Pulmonary artery endothelial cell (primary cell): ENCODE results near the gene FRMD4A. TPM values are rescaled to one million over a fixed set of nuclear protein-coding genes. Genes with fewer than 3 reads are reported as not detected.
"Not testable (repeated sequence)": the region's sequence is repeated elsewhere in the genome, so short reads cannot be mapped to it uniquely, and the experiment has no call there.

Experiments
- DNase-seq: peaks from one replicate; pipeline ENCODE4 v3.0.0-alpha.2; 2011; ENCODE audit warnings: low read depth, low spot score
- total RNA-seq: library from RNA; depleted of rRNA; stranded (reverse); fragments of >200 nt; gene quantifications from 2 replicates; pipeline ENCODE4 v1.2.3, GENCODE V29; 2014

Gene FRMD4A
- total RNA-seq, 1 donor from 2014 or later, result 95.3 TPM

DNA sequence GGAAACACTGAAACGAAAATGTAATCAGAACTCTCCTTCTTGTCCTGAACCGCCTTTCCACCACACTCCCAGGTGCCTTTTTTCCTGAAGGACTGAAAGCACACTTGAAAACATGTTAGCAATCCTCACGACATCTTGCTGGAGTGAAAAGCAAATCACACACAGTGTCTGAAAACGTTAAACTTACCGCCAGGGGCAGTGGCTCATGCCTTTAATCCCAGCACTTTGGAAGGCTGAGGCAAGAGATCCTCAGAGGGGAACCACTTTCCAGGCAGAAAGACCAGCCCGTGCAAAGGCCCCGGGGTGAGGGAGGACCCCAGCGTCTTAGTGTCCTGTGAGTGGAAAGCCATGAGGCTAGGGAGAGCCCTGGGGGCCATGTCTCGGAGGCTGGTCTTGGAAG, 533.6 kb downstream of the FRMD4A start:
- DNase-seq, result no peak

DNA sequence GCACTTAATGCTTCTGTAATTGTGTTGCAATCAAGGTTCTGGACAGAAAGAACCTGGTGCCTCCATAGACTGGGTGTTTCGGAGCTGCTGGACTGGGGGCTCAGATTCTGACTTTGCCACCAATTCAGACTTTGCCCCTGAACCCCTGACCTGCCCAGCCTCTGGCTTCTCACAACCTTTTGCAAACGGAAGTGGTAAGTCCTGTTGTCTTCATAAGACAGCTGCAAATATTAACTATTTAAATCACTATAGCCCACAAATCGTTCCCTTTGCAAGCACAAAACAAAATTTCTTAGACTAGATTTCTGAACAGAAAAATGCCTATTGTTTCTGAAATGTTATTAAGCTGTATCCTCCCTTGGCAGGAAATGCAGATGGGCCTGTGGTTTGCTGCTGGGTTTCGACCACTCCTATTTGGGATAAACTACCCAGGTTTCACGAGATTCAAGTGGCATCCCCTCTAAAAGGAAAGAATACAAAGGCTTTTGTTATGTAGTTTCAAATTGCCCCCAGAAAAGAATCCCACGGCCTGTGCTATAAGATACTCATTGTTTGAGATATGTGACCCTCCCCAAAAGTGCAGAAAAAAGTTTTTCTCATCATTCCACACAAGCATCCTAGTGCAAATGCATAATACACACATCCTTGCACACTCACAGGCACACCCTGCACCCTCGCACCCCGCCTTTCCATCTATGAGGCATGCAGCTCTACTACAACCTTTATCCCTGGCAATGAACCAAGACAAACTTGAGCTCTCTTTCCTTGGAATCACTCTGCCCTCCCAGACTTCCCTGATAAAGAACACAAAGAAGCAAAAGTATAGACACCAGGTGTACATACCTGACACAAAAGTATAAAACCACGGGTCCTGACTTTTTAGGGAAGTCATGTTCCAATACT, 534.8 kb downstream of the FRMD4A start:
- DNase-seq, result no peak

DNA sequence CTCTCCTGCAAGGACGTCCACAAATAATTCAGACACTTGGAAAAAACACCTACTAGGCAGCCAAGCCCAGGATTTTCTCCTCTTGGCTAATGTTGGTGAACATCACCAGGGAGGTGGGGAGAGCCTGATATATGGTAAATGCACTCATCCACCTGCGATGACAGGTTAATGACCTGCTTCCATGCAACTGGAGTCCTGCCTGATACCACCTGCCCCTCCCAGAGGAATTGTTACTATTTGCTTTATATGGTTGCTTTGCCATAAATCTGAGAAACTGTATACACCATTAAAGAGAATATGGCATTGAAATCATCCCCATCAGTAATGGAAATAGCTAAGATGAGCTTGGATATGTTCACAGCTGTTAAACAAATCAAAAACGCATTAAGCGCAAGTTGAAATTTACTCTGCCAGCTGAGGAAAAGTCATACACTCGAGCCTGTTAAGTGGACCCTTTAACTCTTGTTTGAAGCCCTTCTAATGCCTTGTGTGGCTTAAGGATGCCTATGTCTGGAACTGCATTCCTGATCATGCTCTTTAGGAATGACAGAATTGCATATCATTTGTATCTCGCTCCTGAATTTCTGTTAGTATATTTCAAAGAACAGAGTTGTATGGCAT, 535.6 kb downstream of the FRMD4A start:
- no peak for DNase-seq

DNA sequence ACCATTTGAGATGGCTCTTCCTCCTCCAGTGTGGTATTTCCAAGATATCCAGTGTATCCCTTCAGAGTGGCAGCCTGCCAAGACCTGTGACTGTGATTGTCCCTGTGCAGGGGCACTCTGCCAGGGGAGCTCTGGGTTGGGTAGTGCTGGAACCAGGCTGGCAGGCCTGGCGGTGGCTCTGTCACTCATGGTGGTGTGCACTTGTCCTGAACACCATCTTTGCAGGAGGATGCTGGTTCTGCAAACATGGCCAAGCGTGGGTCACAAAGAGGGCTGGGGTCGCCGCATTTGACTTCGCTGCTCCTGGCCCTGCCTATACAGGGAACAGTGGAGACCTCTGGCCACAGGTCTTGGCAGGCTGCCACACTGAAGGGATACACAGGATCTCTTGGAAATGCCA, 538.7 kb downstream of the FRMD4A start:
- no peak for DNase-seq

DNA sequence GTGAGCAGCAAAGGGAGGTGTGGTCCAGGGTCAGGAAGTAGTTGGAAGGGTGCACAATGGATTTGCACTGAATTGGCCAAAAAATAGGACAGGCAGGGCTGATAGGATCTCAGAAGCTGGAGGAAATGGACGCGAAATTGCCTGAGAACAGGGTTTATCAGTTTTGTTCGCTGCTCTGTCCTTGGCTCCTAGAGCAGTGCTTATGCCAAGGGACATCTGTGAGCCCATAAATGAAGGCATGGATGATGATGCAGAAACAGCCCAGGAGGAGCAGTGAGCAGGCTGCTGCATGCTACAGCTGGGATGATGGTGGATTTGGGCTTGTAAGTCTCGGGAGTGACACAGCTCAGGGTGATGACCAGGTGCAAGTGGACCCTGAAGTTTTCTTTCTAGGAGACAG, 539.2 kb downstream of the FRMD4A start:
- no peak for DNase-seq

DNA sequence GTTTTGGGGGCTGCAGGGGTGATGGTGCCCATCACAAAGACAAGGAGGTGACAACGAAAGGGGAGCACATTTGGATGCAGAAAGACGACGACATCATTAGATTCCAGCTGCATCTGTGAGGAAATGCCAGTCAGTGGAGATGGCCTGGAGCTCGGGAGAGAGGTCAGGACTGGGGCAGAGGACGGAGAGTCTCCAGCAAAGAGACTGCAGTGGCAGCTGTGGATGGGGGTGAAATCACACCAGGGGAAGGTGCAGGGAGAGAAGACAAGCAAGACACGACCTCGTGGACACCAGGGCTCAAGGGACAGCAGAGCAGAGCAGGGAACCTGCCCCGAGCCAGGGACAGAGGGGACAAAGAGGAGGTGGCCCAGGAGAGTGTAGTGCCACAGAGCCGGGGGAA, 540.5 kb downstream of the FRMD4A start:
- no peak for DNase-seq

DNA sequence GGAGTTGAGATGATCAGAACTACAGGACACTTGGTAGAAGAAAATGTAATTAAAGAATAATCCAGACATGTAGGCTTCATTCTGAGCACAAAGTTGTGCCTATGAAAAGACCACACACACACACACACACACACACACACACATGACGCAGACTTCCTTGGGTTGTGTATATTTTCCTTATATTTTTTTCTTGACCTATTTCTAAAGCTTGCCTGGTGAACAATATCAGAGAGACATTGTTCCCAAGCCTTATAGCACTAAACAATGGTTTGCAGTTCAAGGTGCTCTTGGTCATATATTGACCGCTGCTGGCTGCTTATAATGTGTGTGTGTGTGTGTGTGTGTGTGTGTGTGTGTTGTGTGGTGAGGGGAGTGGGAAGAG, 541.3 kb downstream of the FRMD4A start:
- no peak for DNase-seq

DNA sequence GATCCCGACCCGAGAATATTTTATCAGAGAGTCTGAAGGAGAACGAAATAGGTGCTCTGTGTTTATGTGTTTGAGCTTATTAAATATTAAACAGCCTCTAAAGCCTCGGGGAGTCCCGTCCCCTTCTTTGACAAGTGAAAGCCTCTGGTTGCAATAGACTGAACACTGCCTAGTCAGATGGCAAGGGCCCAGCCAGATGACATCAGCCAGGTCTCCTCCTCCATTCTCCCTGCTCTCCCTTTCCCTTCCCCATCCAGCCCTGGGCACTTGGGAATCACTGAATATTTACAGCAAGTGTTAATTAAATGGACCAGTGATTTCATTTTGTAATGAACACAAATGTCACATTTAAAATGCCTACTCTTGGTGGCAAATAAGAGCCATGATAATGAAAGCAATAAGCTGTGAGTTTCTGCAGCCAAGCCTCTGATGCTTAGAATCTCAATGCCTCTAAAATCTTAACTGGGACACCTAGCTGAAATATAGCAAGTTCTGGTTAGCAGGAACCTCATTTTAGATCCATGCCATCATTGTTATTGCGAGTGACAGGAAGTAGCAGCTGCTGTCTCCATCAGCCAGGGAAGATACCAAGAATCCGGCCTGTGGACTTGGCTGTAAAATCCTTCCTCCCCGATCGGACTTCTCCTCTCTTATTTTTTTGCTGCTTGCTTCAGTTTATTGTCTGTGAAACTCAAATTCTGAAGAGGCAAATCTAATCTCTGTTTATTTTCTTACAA, 541.8 kb downstream of the FRMD4A start:
- no peak for DNase-seq

DNA sequence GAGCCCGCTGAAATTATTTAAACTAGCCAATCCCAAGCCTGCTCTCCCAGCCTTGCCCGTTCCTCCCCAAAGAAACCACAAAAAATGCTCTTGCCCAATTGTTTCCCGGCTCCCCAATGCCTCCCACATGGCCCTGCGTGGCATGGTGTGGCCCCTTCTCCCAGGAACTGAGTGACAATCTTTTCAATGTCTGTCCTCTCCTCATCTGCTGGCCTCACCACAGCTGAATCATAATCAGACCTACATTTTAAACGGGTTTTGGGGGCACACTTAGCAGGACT, 542.5 kb downstream of the FRMD4A start:
- no peak for DNase-seq

DNA sequence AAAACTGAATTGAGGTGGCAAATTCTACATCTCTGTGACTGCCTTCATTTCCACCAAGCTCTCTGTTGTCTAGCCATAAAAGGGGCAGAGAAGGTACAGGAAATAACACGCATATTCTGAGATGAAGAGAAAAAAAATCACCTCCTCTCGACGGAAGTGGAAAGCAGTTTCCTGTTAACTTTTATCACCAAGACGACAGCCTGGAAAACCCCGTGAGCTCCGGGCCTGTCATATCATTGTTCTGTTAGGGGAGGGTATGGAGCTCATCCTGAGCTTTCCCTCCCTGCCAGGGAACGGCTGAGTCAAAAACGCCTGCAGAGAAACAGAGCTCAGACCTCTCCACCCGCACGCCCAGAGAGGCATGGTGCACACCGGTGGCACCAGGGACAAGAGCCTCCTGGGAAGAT, 543.7 kb downstream of the FRMD4A start:
- peak; percentile 93 for DNase-seq

DNA sequence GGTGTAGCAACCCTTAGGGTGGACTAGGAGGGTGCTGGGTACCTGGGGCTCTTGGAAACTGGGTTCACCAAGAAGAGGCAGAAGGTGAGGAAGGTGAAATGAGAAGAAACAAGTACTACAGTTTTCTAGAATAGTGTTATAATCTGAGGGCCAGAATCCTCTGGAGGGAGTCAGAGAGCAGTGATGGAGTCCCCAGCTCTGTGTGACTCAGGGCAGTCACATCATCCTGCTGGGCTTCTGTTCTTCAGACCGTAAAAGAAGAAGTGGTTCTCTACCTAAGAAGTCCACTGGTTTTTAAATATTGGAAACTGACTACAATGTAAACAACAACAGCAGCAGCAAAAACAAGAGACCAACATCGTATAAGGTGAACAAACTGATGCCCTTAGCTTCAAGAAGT, 546.7 kb downstream of the FRMD4A start:
- no peak for DNase-seq

DNA sequence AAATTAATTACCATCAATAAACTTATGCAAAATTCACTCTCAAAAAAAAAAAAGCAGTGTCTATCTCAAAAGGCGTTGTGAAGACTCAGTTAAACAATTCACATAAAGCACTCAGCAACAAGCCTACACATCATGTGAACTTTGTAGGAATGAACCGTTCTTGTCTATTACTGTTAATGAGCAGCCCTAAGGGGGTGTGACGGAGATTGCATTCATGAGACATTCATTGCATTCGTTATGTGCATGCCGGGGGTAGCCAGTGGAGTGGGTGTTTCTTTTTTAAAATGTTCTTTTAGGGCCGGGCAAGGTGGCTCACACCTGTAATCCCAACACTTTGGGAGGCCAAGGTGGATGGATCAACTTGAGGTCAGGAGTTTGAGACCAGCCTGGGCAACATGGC, 551.0 kb downstream of the FRMD4A start:
- DNase-seq, result no peak

DNA sequence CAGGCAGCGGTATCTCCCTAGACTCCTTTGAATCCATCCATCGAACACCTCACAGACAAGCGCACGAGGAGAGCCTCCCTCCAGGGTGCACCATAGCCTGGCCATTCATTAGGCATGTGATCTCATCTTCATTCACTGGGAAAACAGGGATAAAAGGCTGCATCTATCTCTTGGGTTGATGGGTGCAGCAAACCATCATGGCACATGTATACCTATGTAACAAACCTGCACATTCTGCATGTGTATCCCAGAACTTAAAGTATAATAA, 552.1 kb downstream of the FRMD4A start:
- not testable (repeated sequence) for DNase-seq

DNA sequence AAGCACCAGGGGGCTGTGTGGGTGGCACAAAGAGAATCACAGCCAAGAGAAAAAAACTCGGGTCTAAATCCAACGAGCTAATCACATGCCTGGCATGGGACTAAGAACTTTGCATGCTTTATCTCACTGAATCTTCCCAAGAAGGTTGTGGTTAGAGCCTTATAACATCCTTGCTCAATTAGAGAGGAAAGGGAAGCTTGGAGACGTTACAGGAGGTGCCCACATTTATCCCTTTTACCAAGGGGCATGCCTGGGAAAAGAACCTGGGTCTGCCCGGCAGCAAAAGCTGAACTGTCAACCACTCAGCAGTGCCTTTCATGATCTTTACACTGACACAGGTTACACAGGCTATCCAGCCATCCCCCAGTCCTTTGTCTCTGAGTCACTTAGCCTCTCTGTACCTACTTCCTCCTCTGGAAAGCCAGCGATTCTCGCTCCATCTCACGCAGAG, 553.8 kb downstream of the FRMD4A start:
- no peak for DNase-seq

DNA sequence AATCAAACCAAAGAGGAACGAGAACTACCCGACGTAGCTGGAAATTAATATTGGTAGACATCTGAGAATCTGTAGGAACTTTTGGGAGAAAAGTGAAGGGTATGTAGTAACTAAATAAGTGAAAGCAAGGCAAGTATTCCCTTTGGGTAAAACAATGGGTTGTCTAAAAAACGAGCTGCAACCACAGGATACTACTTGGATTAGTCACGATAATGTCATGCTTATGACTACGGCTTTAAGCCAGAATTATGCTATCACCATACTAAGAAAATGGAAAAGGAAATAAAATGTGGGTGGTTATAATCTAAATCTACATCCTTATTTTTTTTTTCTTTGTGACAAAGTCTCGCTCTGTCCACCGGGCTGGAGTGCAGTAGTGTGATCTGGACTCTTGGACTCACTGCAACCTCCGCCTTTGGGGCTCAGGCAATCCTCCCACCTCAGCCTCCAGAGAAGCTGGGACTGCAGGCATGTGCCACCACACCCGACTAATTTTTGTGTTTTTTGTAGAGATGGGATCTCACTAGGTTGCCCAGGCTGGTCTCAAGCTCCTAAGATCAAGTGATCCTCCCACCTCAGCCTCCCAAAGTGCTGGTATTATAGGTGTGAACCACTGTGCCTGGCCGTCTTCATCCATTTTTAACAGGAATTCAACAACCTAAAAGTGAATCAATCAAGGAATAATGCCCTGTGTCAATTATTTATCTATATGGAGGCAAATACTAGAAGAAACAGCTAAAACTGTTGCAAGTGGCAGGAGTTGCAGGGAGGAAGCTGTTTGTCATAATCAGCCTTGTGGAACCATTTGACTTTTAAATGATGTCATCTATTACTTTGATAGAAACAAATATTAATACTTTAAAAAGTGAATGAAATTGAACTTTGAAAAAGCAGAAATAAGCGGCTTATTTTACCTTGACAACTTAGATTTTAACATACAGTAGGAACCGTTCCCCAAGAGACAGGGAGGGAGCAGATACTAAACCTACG, 554.6 kb downstream of the FRMD4A start:
- DNase-seq, result no peak

DNA sequence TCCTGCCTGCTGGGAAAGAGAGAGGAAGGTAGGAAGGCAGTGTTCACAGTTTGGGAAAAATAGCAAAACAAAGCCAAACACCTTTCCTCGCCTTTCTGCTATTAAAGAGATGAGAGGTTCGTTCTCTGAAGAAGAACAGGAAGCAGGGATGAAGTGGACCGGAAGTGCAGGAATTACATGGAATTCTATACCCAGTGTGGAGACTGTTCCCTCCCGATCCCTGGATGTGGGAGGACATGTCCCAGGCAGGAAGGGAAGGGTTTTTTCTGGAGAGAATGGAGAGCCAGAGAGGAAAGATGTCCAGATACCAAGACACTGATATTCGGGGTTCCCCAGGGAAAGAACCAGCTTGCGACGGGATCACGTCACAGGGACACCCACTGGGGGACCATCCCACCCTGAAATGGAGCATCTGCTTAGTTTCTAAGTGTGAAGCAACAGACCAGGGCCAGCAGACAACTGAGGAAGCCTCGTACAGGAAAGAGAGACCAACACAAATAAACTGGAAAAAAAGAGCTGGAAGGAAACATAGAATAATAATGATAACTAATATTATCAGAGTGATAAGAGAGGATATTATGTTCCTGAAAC, 556.3 kb downstream of the FRMD4A start:
- no peak for DNase-seq

DNA sequence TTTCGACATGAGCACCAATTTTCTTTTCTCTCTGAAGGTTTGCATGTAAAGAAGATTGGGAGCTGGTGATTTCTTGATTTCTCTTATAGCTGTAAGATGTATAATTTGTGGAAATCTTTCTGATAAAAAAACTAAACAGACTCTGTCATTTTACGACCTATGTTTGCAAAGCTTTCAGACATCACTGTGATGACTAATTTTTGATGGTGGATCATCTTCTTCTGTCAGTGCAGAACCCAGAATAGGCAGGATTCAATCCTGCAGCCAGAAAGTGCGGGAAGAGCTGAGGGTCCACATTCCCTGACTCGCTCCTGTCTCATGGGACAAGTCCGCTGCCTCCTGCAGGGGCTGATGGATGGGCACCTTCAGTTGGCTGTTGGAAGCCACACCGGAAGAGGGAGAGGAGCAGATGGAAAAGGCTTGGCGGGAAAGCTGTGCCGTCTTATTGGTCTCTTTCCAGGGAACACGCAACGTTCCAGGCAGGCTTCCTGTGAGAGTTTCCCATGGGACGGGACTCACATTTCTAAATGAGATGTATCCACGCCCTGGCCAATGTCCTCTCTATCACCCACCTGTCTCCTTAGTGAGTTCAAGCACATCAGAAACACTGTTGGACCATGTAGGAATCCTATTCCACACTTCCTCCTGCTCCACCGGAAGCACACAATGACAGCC, 557.1 kb downstream of the FRMD4A start:
- no peak for DNase-seq

DNA sequence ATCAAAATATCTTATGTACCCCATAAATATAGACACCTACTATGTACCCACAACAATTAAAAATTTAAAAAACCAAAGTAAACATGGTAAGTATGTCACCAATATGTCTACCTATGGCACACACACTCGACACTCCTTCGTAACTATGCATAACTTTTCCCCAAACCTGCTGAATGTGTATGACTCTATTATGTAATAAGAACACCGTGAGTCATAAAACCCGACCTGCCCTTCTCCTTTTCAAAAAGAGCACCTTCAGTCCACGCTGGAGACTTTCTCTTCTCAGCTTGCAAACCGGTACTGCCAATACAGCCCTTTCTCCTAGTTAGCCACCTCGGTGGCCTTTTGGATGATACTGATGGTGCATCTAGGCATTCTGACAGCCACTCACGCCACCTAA, 557.7 kb downstream of the FRMD4A start:
- DNase-seq, result no peak

DNA sequence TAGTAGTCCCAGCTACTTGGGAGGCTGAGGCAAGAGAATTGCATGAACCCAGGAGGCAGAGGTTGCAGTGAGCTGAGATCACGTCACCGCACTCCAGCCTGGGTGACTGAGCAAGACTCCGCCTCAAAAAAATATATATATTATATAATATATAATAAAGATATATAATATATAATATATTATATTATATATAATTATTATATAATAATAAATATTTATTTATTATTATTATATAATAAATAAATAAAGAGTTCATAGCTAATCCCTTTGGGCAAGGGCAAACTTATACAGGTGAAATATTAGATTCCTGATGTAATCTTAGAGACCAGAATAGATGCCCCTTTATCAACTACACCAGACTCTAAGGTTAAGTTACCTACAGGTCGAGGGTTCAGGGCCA, 558.7 kb downstream of the FRMD4A start:
- no peak for DNase-seq

DNA sequence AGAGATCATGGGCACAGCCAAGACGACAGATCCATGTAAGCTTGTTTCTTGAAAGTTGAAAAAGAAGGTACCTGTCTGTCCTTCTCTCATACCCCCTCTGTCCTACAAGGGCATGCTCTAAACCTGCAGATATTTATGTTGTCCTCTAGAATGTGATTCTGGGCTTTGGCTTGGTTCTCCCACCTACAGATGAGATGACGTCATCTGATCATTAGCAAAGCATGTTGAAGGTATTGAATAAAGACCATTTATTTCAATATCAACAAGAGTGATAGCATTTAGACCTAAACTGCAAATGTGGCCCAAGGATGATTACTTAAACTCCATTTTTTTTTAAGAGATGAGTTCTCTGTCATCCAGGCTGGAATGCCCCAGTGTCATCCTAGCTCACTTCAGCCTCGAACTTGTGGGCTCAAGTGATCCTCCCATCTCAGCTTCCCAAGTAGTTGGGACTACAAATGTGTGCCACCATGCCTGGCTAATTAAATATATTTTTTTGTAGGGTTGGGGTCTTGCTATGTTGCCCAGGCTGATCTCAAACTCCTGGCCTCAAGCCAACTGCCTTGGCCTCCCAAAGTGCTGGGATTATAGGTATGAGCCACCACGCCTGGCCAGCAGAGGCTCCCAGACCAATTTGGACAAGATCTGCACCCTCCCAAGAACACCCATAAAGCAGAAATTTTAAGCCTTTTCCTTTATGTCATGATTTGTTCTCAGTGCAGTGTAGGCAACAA, 559.8 kb downstream of the FRMD4A start:
- DNase-seq, result no peak
